Measurements from ENCODE around the gene CMA1.
"Not testable (repeated sequence)": the region's sequence is repeated elsewhere in the genome, so short reads cannot be mapped to it uniquely, and the experiment has no call there.

Gene CMA1

DNA sequence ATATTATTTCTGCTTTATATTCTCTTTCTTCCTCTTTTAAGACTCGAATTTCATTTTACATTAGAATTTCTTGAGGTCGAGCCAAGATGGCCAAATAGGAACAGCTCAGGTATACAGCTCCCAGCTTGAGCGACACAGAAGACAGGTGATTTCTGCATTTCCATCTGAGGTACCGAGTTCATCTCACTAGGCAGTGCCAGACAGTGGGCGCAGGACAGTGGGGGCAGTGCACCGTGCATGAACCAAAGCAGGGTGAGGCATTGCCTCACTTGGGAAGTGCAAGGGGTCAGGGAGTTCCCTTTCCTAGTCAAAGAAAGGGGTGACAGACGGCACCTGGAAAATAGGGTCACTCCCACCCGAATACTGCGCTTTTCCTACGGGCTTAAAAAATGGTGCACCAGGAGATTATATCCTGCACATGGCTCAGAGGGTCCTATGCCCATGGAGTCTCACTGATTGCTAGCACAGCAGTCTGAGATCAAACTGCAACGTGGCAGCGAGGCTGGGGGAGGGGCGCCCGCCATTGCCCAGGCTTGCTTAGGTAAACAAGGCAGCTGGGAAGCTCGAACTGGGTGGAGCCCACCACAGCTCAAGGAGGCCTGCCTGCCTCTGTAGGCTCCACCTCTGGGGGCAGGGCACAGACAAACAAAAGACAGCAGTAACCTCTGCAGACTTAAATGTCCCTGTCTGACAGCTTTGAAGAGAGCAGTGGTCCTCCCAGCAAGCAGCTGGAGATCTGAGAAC lies 18.0 kb upstream of the CMA1 start:
- WGBS (ENCODE audit: insufficient coverage): 84% methylated on average over 9 of the region's 15 CpGs
- CTCF ChIA-PET; H3K4me3 ChIP-seq (ENCODE audit: control insufficient read depth in 1 of 7, extremely low read depth in 1 of 7, insufficient read depth in 4 of 7, low read depth in 2 of 7, low read length in 6 of 7); H3K27me3 ChIP-seq (replicated peaks in 2 of 5; ENCODE audit: control insufficient read depth in 4 of 5, insufficient read depth in 5 of 5, low read length in 4 of 5); DNase-seq; POLR2A ChIA-PET; H3K27ac ChIP-seq (ENCODE audit: insufficient read depth in 1 of 2, low read depth in 1 of 2, low read length in 2 of 2, poor library complexity in 1 of 2, severe bottlenecking in 2 of 2); H3K4me1 ChIP-seq (ENCODE audit: control extremely low read depth in 1 of 4, control insufficient read depth in 4 of 4, insufficient read depth in 4 of 4, low read length in 3 of 4); H3K36me3 ChIP-seq (ENCODE audit: control insufficient read depth in 4 of 4, insufficient read depth in 4 of 4, low read length in 3 of 4); H3K9me3 ChIP-seq (ENCODE audit: control extremely low read depth in 1 of 5, control insufficient read depth in 4 of 5, insufficient read depth in 2 of 5, low read depth in 1 of 5, low read length in 4 of 5): not testable (repeated sequence)

DNA sequence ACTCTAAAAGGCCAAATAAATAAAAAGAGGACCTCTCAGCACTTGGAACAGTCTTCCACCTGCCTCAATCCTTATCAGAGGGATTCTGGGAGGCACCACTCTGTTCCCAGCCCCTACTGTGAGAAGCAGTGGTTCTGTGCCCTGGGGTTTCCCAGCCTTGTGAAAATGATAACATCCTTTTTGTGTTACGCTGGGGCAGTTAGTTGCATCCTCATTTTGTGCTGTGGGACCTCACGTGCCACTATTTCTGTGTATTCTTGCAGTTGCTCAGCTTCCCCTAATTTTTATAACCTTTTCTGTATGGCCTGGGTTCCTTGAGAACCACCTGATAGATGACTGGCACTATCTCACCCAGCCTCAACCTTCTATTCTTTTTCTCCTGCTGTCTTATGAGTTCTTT lies 10.8 kb upstream of the CMA1 start:
- H3K9me3 ChIP-seq (ENCODE audit: control extremely low read depth in 1 of 5, control insufficient read depth in 4 of 5, insufficient read depth in 2 of 5, low read depth in 1 of 5, low read length in 4 of 5): no peaks in the 10 kb centered on the region
- H3K27me3 ChIP-seq (replicated peaks in 2 of 5; ENCODE audit: control insufficient read depth in 4 of 5, insufficient read depth in 5 of 5, low read length in 4 of 5): no peaks in the 10 kb centered on the region
- no peak overlapping the region for H3K4me3 ChIP-seq (ENCODE audit: control insufficient read depth in 1 of 7, extremely low read depth in 1 of 7, insufficient read depth in 4 of 7, low read depth in 2 of 7, low read length in 6 of 7)
- whole genome bisulfite sequencing (ENCODE audit: insufficient coverage): 100% methylated on average over 2 of the region's 2 CpGs
- no peak for DNase-seq
- POLR2A ChIA-PET: no interaction called here
- no peaks in the 10 kb centered on the region for H3K36me3 ChIP-seq (ENCODE audit: control insufficient read depth in 4 of 4, insufficient read depth in 4 of 4, low read length in 3 of 4)
- CTCF ChIA-PET: no interaction called here
- no peaks in the 10 kb centered on the region for H3K4me1 ChIP-seq (ENCODE audit: control extremely low read depth in 1 of 4, control insufficient read depth in 4 of 4, insufficient read depth in 4 of 4, low read length in 3 of 4)
- H3K27ac ChIP-seq (ENCODE audit: insufficient read depth in 1 of 2, low read depth in 1 of 2, low read length in 2 of 2, poor library complexity in 1 of 2, severe bottlenecking in 2 of 2): no peak overlapping the region

GRCh38 chr14:24514209-24514608 lies 6.1 kb upstream of the CMA1 start:
- WGBS (ENCODE audit: insufficient coverage): no CpG with 5 or more reads among the region's 1 CpG
- H3K4me1 ChIP-seq (ENCODE audit: control extremely low read depth in 1 of 4, control insufficient read depth in 4 of 4, insufficient read depth in 4 of 4, low read length in 3 of 4): no peaks in the 10 kb centered on the region
- DNase-seq: no peak
- POLR2A ChIA-PET: no interaction called here
- CTCF ChIA-PET: no interaction called here
- no peak overlapping the region for H3K27ac ChIP-seq (ENCODE audit: insufficient read depth in 1 of 2, low read depth in 1 of 2, low read length in 2 of 2, poor library complexity in 1 of 2, severe bottlenecking in 2 of 2)
- no peak overlapping the region for H3K4me3 ChIP-seq (ENCODE audit: control insufficient read depth in 1 of 7, extremely low read depth in 1 of 7, insufficient read depth in 4 of 7, low read depth in 2 of 7, low read length in 6 of 7)
- no peaks in the 10 kb centered on the region for H3K36me3 ChIP-seq (ENCODE audit: control insufficient read depth in 4 of 4, insufficient read depth in 4 of 4, low read length in 3 of 4)
- no peaks in the 10 kb centered on the region for H3K9me3 ChIP-seq (ENCODE audit: control extremely low read depth in 1 of 5, control insufficient read depth in 4 of 5, insufficient read depth in 2 of 5, low read depth in 1 of 5, low read length in 4 of 5)
- H3K27me3 ChIP-seq (replicated peaks in 2 of 5; ENCODE audit: control insufficient read depth in 4 of 5, insufficient read depth in 5 of 5, low read length in 4 of 5): no peaks in the 10 kb centered on the region

DNA sequence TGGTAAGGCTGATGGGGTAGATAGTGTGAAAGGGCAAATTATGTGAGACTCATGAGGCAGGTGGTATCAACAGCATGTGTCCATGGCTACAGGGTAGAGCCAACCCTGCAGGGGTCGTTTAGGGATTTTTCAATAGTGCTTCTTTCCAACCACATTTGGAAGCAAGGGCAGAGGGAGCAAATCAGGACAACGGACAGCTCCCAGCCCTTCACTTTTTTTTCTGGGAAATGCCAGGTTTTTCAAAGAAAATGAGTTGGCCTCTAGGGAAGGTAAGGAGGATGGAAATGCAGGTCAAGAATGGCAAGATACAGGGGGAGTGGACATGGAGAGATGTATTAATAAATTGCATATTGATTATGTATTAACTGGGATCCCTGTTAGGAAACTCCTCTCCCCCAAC lies 4.9 kb upstream of the CMA1 start:
- H3K27ac ChIP-seq (ENCODE audit: insufficient read depth in 1 of 2, low read depth in 1 of 2, low read length in 2 of 2, poor library complexity in 1 of 2, severe bottlenecking in 2 of 2): no peak overlapping the region
- no peaks in the 10 kb centered on the region for H3K36me3 ChIP-seq (ENCODE audit: control insufficient read depth in 4 of 4, insufficient read depth in 4 of 4, low read length in 3 of 4)
- WGBS (ENCODE audit: insufficient coverage): 46% methylated on average over 2 of the region's 2 CpGs
- POLR2A ChIA-PET: no interaction called here
- peak in 2 of 3 donors; percentile 11 to 22 for DNase-seq
- peaks cover 0 to 6% (median 3%) of the 10 kb centered on the region in 4 experiments for H3K4me1 ChIP-seq (ENCODE audit: control extremely low read depth in 1 of 4, control insufficient read depth in 4 of 4, insufficient read depth in 4 of 4, low read length in 3 of 4)
- CTCF ChIA-PET: interaction anchor here (1.0 kb wide), 1 partner anchor 31 kb away, joined by 3 read pairs; no protein-coding TSS in a partner anchor
- no peaks in the 10 kb centered on the region for H3K27me3 ChIP-seq (replicated peaks in 2 of 5; ENCODE audit: control insufficient read depth in 4 of 5, insufficient read depth in 5 of 5, low read length in 4 of 5)
- H3K4me3 ChIP-seq (ENCODE audit: control insufficient read depth in 1 of 7, extremely low read depth in 1 of 7, insufficient read depth in 4 of 7, low read depth in 2 of 7, low read length in 6 of 7): no peak overlapping the region
- H3K9me3 ChIP-seq (ENCODE audit: control extremely low read depth in 1 of 5, control insufficient read depth in 4 of 5, insufficient read depth in 2 of 5, low read depth in 1 of 5, low read length in 4 of 5): no peaks in the 10 kb centered on the region

DNA sequence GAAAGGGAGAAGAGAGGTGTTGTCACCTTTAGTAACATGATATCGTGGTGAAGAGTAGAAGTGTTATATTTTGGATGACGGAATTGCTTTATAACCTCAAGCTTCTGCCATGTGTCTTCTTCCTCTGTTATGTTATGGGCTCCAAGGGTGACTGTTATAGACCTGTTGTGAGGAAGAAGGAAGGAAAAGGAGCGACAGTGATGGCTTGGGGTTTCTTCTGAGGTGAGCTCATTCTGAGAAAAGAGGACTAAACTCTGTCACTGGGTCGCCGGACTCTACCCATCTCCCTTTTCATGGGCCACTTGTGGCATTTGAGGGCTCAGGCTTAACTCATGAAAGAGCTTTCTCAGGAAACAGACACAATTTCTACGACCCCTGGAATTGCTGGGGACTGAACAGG lies 1.6 kb downstream of the CMA1 start:
- 94% methylated on average over 4 of the region's 6 CpGs for WGBS (ENCODE audit: insufficient coverage)
- no peaks in the 10 kb centered on the region for H3K27me3 ChIP-seq (replicated peaks in 2 of 5; ENCODE audit: control insufficient read depth in 4 of 5, insufficient read depth in 5 of 5, low read length in 4 of 5)
- ChIA-PET POLR2A (no interaction called here), CTCF (no interaction called here)
- H3K9me3 ChIP-seq (ENCODE audit: control extremely low read depth in 1 of 5, control insufficient read depth in 4 of 5, insufficient read depth in 2 of 5, low read depth in 1 of 5, low read length in 4 of 5): no peaks in the 10 kb centered on the region
- H3K27ac ChIP-seq (ENCODE audit: insufficient read depth in 1 of 2, low read depth in 1 of 2, low read length in 2 of 2, poor library complexity in 1 of 2, severe bottlenecking in 2 of 2): no peak overlapping the region
- DNase-seq: no peak
- no peak overlapping the region for H3K4me3 ChIP-seq (ENCODE audit: control insufficient read depth in 1 of 7, extremely low read depth in 1 of 7, insufficient read depth in 4 of 7, low read depth in 2 of 7, low read length in 6 of 7)
- H3K36me3 ChIP-seq (ENCODE audit: control insufficient read depth in 4 of 4, insufficient read depth in 4 of 4, low read length in 3 of 4): no peaks in the 10 kb centered on the region
- peaks cover 0 to 10% (median 4%) of the 10 kb centered on the region in 4 experiments for H3K4me1 ChIP-seq (ENCODE audit: control extremely low read depth in 1 of 4, control insufficient read depth in 4 of 4, insufficient read depth in 4 of 4, low read length in 3 of 4)

DNA sequence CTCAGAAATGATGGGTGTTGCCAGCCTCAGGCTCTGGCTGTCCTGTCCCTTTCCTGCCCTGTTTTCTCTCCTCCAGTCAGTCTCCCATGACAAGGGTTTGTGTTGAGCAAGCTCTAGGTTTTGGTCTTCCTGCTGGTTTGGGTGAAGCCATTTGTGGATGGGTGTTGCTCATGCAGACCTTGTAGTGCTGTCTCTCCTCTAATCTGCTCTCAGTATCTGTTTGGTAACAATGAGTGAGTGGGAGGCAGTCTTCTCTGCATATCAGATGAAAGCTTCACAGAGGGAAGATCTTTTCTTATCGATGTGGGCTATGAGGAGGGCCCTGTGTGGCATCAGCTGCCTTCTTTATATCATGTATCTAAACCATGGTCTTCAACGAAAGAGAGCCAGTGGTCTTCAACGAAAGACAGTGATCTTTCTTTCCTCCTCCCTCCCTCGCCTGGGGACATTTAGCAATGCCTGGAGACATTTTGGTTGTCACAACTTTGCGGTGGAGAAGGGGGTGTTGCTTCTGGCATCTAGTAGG lies 3.6 kb downstream of the CMA1 start:
- 100% methylated on average over 3 of the region's 5 CpGs for WGBS (ENCODE audit: insufficient coverage)
- CTCF ChIA-PET: no interaction called here
- DNase-seq: no peak

DNA sequence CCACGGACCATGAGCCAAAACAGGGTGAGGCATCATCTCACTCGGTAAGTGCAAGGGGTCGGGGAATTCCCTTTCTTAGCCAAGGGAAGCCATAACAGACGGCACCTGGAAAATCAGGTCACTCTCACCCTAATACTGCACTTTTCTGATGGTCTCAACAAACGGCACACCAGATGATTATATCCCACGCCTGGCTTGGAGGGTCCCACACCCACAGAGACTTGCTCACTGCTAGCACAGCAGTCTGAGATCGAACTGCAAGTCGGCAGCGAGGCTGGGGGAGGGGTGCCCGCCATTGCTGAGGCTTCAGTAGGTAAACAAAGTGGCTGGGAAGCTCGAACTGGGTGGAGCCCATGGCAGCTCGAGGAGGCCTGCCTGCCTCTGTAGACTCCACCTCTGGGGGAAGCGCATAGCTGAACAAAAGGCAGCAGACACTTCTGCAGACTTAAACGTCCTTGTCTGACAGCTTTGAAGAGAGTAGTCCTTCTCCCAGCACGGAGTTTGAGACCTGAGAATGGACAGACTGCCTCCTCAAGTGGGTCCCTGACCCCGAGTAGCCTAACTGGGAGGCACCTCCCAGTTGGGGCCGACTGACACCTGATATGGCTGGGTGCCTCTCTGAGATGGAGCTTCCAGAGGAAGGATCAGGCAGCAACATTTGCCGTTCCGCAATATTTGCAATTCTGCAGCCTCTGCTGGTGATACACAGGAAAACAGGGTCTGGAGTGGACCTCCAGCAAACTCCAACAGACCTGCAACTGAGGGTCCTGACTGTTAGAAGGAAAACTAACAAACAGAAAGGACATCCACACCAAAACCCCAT lies 16.3 kb downstream of the CMA1 start:
- CTCF ChIA-PET: interaction anchor here (1.0 to 2.3 kb wide), 2 partner anchors 10 to 314 kb away, joined by 4 to 8 read pairs; no protein-coding TSS in a partner anchor

More for the DNA sequence above, 3.6 kb downstream of the CMA1 start:
- Histone ChIP-seq H3K36me3 (ENCODE audit: control insufficient read depth in 4 of 4, insufficient read depth in 4 of 4, low read length in 3 of 4) (no peaks in the 10 kb centered on the region), H3K27ac (ENCODE audit: insufficient read depth in 1 of 2, low read depth in 1 of 2, low read length in 2 of 2, poor library complexity in 1 of 2, severe bottlenecking in 2 of 2) (no peak overlapping the region), H3K4me3 (ENCODE audit: control insufficient read depth in 1 of 7, extremely low read depth in 1 of 7, insufficient read depth in 4 of 7, low read depth in 2 of 7, low read length in 6 of 7) (no peak overlapping the region), H3K9me3 (ENCODE audit: control extremely low read depth in 1 of 5, control insufficient read depth in 4 of 5, insufficient read depth in 2 of 5, low read depth in 1 of 5, low read length in 4 of 5) (no peaks in the 10 kb centered on the region), H3K27me3 (replicated peaks in 2 of 5; ENCODE audit: control insufficient read depth in 4 of 5, insufficient read depth in 5 of 5, low read length in 4 of 5) (no peaks in the 10 kb centered on the region), H3K4me1 (ENCODE audit: control extremely low read depth in 1 of 4, control insufficient read depth in 4 of 4, insufficient read depth in 4 of 4, low read length in 3 of 4) (peaks cover 0 to 10% (median 4%) of the 10 kb centered on the region in 4 experiments)
- POLR2A ChIA-PET: no interaction called here

More for the DNA sequence above, 16.3 kb downstream of the CMA1 start:
- H3K4me1 ChIP-seq (ENCODE audit: control extremely low read depth in 1 of 4, control insufficient read depth in 4 of 4, insufficient read depth in 4 of 4, low read length in 3 of 4); POLR2A ChIA-PET; H3K36me3 ChIP-seq (ENCODE audit: control insufficient read depth in 4 of 4, insufficient read depth in 4 of 4, low read length in 3 of 4); DNase-seq; H3K27me3 ChIP-seq (replicated peaks in 2 of 5; ENCODE audit: control insufficient read depth in 4 of 5, insufficient read depth in 5 of 5, low read length in 4 of 5); H3K9me3 ChIP-seq (ENCODE audit: control extremely low read depth in 1 of 5, control insufficient read depth in 4 of 5, insufficient read depth in 2 of 5, low read depth in 1 of 5, low read length in 4 of 5); H3K27ac ChIP-seq (ENCODE audit: insufficient read depth in 1 of 2, low read depth in 1 of 2, low read length in 2 of 2, poor library complexity in 1 of 2, severe bottlenecking in 2 of 2); H3K4me3 ChIP-seq (ENCODE audit: control insufficient read depth in 1 of 7, extremely low read depth in 1 of 7, insufficient read depth in 4 of 7, low read depth in 2 of 7, low read length in 6 of 7): not testable (repeated sequence)
- WGBS (ENCODE audit: insufficient coverage): 85% methylated on average over 15 of the region's 19 CpGs

Measured in common myeloid progenitor, CD34-positive (primary cell).